Peyer's patch (tissue), 4 donors: ENCODE measurements around the gene ING3.

Experiments used
- POLR2A ChIP-seq, 2 donors: fragments of 450-650 bp; IDR thresholded peaks; one replicate each; pipeline ENCODE4 v1.5.1; 2017; ENCODE audit warnings: antibody characterized with exemption in 2 of 2, mild to moderate bottlenecking in 2 of 2, moderate library complexity in 2 of 2
- TF ChIP-seq, protein P1 (sequence below), 6 experiments: fragments of 450-650 bp in 4 of 6; fragments of 200-600 bp in 2 of 6; sonication (generic) in 1 of 6; IDR thresholded peaks; one replicate each; pipeline ENCODE4 v1.5.1; 2017 to 2019; ENCODE audit warnings: antibody characterized with exemption in 6 of 6, mild to moderate bottlenecking in 3 of 6, moderate library complexity in 1 of 6

DNA sequence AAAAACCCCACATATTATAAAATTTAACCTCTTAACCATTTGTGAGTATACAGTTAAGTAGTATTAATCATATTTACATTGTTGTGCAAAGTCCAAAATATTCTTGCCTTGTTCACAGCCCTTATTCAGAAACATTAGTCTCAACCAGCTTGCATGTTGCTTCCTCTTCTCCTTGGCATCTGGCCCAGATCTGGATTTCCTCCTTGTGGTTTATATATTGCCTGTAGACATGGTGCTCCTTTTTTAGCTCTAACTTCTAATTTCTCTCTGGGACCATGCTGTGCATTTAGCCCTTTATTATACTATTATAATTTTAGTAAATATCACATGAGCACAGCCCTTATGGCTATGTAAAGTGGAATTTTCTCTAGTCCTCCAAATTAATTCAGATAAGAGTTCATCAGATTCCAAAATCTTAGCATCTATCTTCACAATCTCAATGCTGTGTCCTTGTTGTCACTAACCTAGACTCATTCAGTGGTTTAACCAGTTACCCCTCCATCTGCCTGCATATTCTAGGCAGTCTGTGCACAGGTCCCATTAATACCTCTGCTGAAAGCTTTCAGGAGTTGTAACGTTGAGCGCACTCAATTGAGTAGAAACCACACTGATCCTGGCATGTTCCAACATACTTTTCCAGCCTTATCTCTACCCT is 45.9 kb downstream of the ING3 start:
- TF ChIP-seq, protein P1, sequence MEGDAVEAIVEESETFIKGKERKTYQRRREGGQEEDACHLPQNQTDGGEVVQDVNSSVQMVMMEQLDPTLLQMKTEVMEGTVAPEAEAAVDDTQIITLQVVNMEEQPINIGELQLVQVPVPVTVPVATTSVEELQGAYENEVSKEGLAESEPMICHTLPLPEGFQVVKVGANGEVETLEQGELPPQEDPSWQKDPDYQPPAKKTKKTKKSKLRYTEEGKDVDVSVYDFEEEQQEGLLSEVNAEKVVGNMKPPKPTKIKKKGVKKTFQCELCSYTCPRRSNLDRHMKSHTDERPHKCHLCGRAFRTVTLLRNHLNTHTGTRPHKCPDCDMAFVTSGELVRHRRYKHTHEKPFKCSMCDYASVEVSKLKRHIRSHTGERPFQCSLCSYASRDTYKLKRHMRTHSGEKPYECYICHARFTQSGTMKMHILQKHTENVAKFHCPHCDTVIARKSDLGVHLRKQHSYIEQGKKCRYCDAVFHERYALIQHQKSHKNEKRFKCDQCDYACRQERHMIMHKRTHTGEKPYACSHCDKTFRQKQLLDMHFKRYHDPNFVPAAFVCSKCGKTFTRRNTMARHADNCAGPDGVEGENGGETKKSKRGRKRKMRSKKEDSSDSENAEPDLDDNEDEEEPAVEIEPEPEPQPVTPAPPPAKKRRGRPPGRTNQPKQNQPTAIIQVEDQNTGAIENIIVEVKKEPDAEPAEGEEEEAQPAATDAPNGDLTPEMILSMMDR (IDR thresholded peaks at IDR 0.05): no peak
- TF ChIP-seq POLR2A (IDR thresholded peaks at IDR 0.05): no peak
